Pancreas (tissue), 10 donors: Measurements from ENCODE around the gene HIPK4. TPM values are rescaled to one million over a fixed set of nuclear protein-coding genes. Genes with fewer than 3 reads are reported as not detected.

ENCODE experiments used
- ATAC-seq, 4 donors: fragments of 200-7000 bp; cut with Tn5 transposase; one replicate each; pipeline versions ENCODE4 v1.8.0 to v1.9.1; 2020; ENCODE audit warnings: mild to moderate bottlenecking in 4 of 4, moderate library complexity in 4 of 4
- DNase-seq, 6 donors: peaks; one replicate each; pipeline ENCODE4 v3.0.0-alpha.2; 2020
- FAIRE-seq: peaks from 2 replicates; lab custom pipeline; 2012; peaks lifted over from hg19 to GRCh38; lab: Jason Lieb, UNC
- H3K27ac ChIP-seq, 4 donors: fragments of 200-600 bp; sonication (generic); 1 replicate in 3 of 4; 2 replicates in 1 of 4; pipeline versions ENCODE4 v1.5.0 to v1.8.0; 2020
- H3K27me3 ChIP-seq, 4 donors: fragments of 200-600 bp; one replicate each; pipeline ENCODE4 v1.8.0; 2021
- H3K36me3 ChIP-seq, 3 donors: fragments of 200-600 bp; sonication (generic) in 1 of 3; one replicate each; pipeline versions ENCODE4 v1.5.0 to v1.8.0; 2020 to 2021
- H3K4me1 ChIP-seq, 3 donors: fragments of 200-600 bp; one replicate each; pipeline ENCODE4 v1.8.0; 2021
- H3K4me3 ChIP-seq, 4 donors: fragments of 200-600 bp; sonication (generic) in 2 of 4; one replicate each; pipeline versions ENCODE4 v1.5.0 to v1.8.0; 2020 to 2021
- H3K9me3 ChIP-seq, 4 donors: fragments of 200-600 bp; one replicate each; pipeline ENCODE4 v1.8.0; 2021
- WGBS, 2 donors: extraction: QIAGEN DNeasy Blood & Tissue Kit; methylation state at CpG; one replicate each; pipeline ENCODE4 v1.1.7; 2013; 5-methylcytosine and 5-hydroxymethylcytosine counted together
- intact Hi-C, 3 donors: fragments of 100-400 bp; cut with DNase I; formaldehyde crosslinking; loops; one replicate each; pipeline versions ENCODE4 v1.11.1 to v1.14.2; 2022
- polyA plus RNA-seq, 2 donors: library from polyadenylated mRNA; stranded (reverse); fragments of 200-250 nt; gene quantifications; one replicate each; pipeline ENCODE4 v1.2.3, GENCODE V29; 2013
- total RNA-seq, 6 donors: library from RNA; stranded (reverse); fragmentation: NEBNext Ultra II Directional in 4 of 6; extraction: Animal tissue kit (Norgen Biotek cat#: 25700) in 4 of 6; gene quantifications; one replicate each; pipeline versions ENCODE4 v1.2.1 to v1.2.4, GENCODE V29; 2021 to 2023
- TF ChIP-seq, protein P1 (sequence below), 4 donors: fragments of 200-600 bp; sonication (generic) in 3 of 4; IDR thresholded peaks; one replicate each; pipeline versions ENCODE4 v1.5.0 to v1.8.0; 2021; ENCODE audit warnings: antibody characterized with exemption in 4 of 4
- donor health status: healthy with polysubstance abuse.
- donor health status: DM: no; HTN: no; CAD: no; lungs with moderate emphysema.
- donor health status: DM: no; HTN: no; CAD: no.
- donor health status: control.
- donor health status: control.
- donor health status: Bipolar disorder and iron deficiency.
- donor health status: DM: yes; HTN: yes; CAD: no.
- donor health status: DM: no; HTN: no; CAD: no.
- donor health status: DM: no; HTN: no; CAD: no.
- donor health status: DM: yes; HTN: yes; CAD: no.

The HIPK4 gene
- total and polyA plus RNA-seq, 8 donors, result 0.05 to 0.14 (median 0.08) TPM; not detected in 3

DNA sequence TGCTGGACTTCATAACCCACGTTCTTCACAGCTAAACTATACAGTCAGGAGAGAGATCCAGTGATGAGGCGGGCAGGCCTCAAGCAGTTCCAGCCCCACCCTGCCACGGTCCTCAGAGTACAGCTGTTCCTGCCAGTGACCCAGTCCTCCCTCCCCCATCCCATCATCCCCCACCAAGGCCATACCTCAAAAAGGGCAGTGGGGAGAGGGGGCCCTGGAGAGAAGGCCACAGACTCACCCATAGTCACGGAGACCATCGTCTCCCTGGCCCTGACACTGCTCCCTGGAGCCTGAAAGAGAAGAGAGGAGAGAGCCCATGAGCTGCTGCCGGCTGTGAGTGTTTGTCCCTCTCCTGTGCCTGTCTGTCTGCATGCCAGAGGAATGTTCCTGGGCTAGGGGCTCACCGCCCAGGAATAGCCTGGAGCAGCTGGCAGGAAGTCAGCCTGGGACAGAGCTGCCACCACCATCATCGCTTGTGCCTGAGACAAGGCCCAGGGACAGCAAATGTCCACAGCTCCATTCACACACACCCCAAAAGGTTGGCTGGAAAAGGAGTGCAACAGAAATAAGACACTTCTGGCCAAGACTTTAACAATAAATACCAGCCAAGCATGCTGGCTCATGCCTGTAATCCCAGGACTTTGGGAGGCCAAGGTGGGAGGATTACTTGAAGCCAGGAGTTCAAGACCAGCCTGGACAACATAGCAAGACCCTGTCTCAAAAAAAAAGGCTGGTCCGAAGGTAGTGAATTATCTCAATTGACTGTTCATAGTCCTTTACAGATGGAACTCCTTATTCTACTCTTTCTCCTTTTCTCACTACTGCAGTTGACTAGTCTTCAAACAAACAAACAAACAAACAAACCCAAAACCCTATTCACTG is 48.1 kb downstream of the HIPK4 start:
- TF ChIP-seq, protein P1, sequence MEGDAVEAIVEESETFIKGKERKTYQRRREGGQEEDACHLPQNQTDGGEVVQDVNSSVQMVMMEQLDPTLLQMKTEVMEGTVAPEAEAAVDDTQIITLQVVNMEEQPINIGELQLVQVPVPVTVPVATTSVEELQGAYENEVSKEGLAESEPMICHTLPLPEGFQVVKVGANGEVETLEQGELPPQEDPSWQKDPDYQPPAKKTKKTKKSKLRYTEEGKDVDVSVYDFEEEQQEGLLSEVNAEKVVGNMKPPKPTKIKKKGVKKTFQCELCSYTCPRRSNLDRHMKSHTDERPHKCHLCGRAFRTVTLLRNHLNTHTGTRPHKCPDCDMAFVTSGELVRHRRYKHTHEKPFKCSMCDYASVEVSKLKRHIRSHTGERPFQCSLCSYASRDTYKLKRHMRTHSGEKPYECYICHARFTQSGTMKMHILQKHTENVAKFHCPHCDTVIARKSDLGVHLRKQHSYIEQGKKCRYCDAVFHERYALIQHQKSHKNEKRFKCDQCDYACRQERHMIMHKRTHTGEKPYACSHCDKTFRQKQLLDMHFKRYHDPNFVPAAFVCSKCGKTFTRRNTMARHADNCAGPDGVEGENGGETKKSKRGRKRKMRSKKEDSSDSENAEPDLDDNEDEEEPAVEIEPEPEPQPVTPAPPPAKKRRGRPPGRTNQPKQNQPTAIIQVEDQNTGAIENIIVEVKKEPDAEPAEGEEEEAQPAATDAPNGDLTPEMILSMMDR (IDR thresholded peaks at IDR 0.05), result no peak
- no peak overlapping the region for H3K27ac ChIP-seq
- 79 to 83% methylated on average over 9 of the region's 9 CpGs for WGBS, 2 donors
- intact Hi-C loops, result no loop called here
- FAIRE-seq (no peak), DNase-seq (no peak), ATAC-seq (no peak)
- peaks cover 0 to 1% (median 0%) of the 10 kb centered on the region in 3 donors for H3K4me1 ChIP-seq
- H3K4me3 ChIP-seq, result no peak overlapping the region
- H3K27me3 ChIP-seq, result no peaks in the 10 kb centered on the region
- peaks cover 0 to 4% (median 0%) of the 10 kb centered on the region in 3 donors for H3K36me3 ChIP-seq
- H3K9me3 ChIP-seq, result no peaks in the 10 kb centered on the region

DNA sequence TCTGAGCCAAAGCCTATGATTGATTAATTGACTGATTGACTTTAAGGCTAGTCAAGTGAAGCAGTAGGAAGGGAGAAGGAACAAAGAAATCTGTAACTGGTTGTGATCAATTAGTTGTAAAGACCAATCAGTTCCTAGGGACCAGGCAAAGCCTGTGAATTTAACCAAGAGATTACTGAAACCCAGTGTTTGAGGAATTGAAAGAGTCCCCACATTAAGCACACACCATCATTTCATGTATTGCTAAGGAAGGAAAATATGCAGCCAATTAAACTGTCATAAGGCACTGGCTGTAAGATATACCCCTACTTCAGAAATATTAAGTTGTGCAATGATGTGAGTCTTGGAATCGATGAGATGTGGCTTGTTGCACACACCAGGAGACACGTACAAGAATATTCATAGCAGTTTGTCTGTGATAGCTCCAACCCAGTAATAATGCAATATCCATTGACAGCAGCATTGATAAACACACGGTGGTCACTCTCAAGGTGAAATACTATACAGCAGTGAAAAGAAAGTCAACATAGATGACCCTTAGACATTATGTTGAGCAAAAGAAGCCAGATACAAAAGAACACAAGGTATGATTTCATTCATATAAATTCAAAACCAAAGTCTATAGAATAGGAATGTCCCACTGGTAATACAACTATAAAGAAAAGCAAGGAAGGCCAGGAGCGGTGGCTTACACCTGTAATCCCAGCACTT is 50.8 kb downstream of the HIPK4 start:
- Histone ChIP-seq H3K36me3 (peaks cover 0 to 7% (median 0%) of the 10 kb centered on the region in 3 donors), H3K4me1 (no peaks in the 10 kb centered on the region), H3K4me3 (no peak overlapping the region), H3K27me3 (no peaks in the 10 kb centered on the region), H3K9me3 (no peaks in the 10 kb centered on the region), H3K27ac (no peak overlapping the region)
- no peak for DNase-seq
- TF ChIP-seq, protein P1 (IDR thresholded peaks at IDR 0.05), result no peak
- intact Hi-C loops, result no loop called here
- 91 to 99% methylated on average over 4 of the region's 4 CpGs for WGBS, 2 donors
- ATAC-seq, result no peak
- no peak for FAIRE-seq

DNA sequence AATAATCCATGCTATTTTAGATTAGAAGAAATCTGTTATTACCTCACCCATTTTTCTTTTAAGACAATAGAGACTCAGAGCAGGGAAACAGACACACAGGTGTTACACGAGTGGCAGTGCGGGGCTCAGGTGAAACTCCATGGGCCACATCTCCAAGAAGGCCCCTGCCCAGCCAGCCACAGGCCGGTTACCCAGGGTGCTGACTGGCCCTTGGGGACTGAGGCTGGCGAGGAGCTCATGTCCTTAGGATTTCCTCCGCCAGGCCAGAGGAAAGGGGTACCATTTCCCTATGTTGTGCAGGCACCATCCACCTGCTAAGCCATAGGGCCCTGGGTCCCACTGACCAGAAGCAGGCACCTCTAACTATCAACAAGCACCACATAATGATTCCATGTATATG is 52.4 kb downstream of the HIPK4 start:
- H3K9me3 ChIP-seq, result no peaks in the 10 kb centered on the region
- H3K27me3 ChIP-seq, result no peaks in the 10 kb centered on the region
- intact Hi-C loops, result no loop called here
- ATAC-seq (no peak), FAIRE-seq (no peak), DNase-seq (no peak)
- peaks cover 0 to 17% (median 0%) of the 10 kb centered on the region in 3 donors for H3K36me3 ChIP-seq
- no peak overlapping the region for H3K4me3 ChIP-seq
- H3K4me1 ChIP-seq, result no peaks in the 10 kb centered on the region
- 92 to 95% methylated on average over 5 of the region's 5 CpGs for WGBS, 2 donors
- no peak overlapping the region for H3K27ac ChIP-seq
- TF ChIP-seq, protein P1 (IDR thresholded peaks at IDR 0.05), result no peak

DNA sequence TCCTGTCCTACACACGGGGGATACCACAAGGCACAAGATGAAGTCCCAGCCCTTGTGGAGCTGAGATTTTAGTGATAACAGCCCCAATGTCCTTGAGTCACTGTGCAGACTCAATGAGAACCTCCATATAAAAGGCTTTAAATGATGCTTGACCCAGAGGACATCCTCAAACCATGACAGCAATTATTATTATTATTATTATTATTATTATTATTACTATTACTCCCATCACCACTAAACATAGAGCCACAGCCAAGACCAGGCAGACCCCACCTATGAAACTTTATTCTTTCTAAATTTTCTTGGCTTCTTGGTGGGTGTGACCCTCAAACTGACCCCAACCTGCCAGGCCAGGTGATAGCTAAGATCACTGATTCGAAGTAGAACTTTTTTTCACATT is 52.9 kb downstream of the HIPK4 start:
- no peak for ATAC-seq
- Histone ChIP-seq H3K9me3 (no peaks in the 10 kb centered on the region), H3K27me3 (no peaks in the 10 kb centered on the region), H3K27ac (no peak overlapping the region), H3K36me3 (peaks cover 0 to 22% (median 0%) of the 10 kb centered on the region in 3 donors), H3K4me3 (no peak overlapping the region), H3K4me1 (no peaks in the 10 kb centered on the region)
- FAIRE-seq, result no peak
- 85% methylated on average over 2 of the region's 2 CpGs for WGBS, 2 donors
- DNase-seq, result no peak
- TF ChIP-seq, protein P1 (IDR thresholded peaks at IDR 0.05), result no peak
- intact Hi-C loops, result no loop called here
